AG09319 (cell line): ENCODE data around the gene DIPK1C.

ENCODE experiments used
- DNase-seq: peaks from one replicate; pipeline ENCODE4 v3.0.0-alpha.2; 2010; ENCODE audit warnings: low read depth; ENCODE audit errors: extremely low read depth
- CTCF ChIP-seq: IDR thresholded peaks from 2 replicates; pipeline ENCODE4 v1.5.1; 2011; ENCODE audit warnings: low read depth, mild to moderate bottlenecking, inconsistent platforms, low read length, moderate library complexity

DIPK1C gene

GRCh38 chr18:74388227-74388626 lies 68.9 kb downstream of the DIPK1C start:
- no peak for DNase-seq

GRCh38 chr18:74387383-74387782 lies 69.7 kb downstream of the DIPK1C start:
- TF ChIP-seq CTCF, result no peak
- DNase-seq, result no peak

More at GRCh38 chr18:74388227-74388626, 68.9 kb downstream of the DIPK1C start:
- TF ChIP-seq CTCF, result no peak
